GM12892 (cell line): ENCODE results near the gene SLC22A17.

Experiments used
- POLR2A ChIP-seq: IDR thresholded peaks from 2 replicates; pipeline ENCODE4 v1.6.1; 2011; ENCODE audit warnings: low read depth, low read length, control low read depth
- POLR2AphosphoS5 ChIP-seq: IDR thresholded peaks from 2 replicates; pipeline ENCODE4 v1.6.1; 2011; ENCODE audit warnings: low read depth, low read length, control low read depth

DNA sequence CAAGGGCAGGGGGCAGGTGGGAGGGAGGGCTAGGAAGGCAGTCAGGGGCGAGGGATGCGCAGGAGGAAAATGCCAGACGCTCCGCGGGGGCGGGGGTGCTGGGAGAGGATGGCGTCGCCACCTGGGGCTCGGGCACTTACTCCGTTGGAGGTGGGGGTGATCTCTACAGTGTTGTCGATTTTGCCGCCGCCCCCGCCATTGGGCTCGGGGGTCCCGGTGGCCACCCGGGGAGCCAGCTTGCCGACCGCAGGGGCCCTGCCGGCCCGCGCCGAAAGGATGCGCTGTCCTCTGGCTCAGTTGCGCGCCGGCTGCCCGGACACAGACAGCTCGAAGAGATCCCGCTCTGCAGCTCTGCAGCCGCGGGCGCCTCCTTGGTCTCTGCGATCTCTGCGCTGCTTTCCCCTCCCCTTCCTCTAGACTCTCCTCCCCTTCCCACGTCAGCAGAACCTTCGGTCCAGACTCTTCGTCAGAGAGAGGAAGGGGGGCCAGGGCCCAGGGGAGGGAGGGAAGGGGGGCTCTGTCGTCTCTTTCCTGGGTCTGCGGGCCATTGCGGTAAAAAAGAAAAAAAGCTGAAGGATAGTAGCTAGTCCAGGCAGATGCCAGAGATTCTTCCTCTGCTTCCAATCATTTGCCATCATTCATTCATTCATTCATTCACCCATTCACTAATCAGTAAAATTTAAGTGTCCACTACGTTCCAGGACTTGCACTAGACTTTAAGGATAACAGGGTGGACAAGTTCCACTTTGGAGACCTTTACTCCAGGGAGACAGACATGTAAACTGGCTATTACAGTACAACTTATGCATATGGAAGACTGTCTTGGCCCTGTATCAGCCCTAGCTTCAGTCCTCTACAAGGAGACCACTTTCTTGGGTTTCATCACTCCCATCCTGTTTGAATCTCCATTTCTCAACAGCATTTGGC lies at the start of gene SLC22A17:
- TF ChIP-seq POLR2A (no peak), POLR2AphosphoS5 (no peak)
